ENCODE data around the gene APBA2.
A peak's percentile ranks its signal among the peaks of the same experiment; 100 is the strongest.

Gene APBA2

GRCh38 chr15:29094711-29095110, 208.9 kb downstream of the APBA2 start:
- DNase-seq = no peak

GRCh38 chr15:29095746-29096145, 210.0 kb downstream of the APBA2 start:
- DNase-seq = no peak

DNA sequence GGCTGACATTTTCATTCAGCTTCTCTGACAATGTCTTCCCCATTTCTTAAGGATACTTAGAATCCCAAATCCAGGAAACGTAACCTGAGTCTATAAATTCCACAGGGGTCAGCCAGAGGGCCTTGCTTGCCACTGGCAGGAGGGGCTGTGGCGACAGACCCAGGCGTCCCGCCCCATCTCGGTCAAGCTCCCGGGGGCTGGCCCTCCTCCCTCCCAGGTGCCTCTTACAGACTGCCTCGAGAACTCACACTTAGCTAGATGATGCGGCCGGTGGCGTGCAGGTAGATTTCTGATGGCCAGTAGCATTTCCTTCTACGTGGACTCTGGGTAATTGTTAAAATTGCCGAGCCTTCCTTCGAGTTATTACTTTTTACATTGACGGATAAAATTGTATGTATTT, 211.4 kb downstream of the APBA2 start:
- no peak for DNase-seq

GRCh38 chr15:29097971-29098370, 212.2 kb downstream of the APBA2 start:
- DNase-seq = no peak

GRCh38 chr15:29098652-29099051, 212.9 kb downstream of the APBA2 start:
- no peak for DNase-seq

DNA sequence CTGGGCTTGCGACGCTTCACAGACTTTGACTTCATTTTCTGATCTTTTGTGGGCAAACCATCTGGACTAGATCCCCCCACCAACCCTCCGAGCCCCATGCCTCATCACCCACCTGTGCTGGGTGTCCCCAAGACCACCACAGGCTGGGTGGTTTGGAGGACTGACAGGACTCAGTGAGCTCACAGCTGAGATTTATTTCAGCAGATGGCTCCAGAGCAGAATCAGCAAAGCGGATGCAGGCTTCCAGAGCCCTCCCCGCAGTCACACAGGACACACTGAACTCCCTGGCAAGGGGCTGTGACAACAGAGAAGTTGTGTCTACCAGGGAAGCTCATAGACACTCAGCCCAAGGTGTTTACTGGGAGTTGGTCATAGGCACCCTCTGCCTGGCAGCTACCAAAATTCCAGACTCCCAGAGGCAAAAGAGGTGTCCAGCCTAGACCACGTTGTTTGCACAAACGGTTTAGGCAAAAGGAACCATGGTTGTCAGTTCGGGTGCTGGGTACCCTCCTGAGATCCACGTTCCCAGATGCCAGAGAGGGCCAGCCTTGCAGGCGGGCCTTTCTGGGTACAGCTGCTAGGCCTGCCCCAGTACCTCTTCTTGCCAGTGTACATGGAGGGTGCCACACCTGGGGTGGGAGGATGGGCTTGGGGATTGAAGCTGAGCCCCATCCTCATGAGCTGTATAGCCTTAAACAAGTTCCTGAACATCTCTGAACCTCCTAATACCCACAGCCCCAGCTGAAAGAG, 213.5 kb downstream of the APBA2 start:
- DNase-seq = no peak

DNA sequence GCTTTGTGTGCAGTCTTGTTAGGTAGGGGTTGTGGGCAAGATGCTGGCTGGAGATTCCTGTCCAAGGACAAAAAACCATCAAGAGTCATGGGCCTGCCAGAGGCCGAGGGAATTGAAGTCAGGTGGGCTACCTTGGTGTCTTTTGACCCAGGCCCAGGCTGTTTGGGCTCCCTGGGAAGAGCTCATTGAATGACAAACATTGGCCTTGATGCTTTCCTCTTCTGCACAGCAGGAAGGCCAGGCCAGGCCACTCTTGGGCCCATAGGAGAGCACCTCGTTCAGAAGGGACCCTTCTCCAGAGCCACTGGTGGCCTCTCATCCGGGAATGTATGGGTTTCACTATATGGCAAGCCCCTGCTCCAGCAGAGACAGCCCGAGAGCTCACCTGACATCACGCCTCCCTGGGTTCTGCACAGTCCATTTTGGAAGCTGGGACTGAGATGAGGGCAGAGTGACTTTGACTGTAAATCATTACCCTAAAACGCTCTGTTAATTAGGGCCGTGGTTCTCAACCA, 214.8 kb downstream of the APBA2 start:
- no peak for DNase-seq

DNA sequence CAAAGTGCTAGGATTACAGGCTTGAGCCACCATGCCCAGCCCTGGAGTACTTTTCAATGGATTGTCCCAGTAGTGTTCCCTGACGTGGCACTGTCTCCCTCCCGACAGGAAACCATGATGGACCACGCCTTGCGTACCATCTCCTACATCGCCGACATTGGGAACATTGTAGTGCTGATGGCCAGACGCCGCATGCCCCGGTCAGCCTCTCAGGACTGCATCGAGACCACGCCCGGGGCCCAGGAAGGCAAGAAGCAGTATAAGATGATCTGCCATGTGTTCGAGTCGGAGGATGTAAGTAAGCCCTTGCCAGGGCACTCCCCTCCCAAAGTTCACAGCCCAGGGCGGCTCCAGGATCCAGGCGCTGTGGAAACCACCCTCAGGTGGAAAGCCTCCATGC, 215.7 kb downstream of the APBA2 start:
- DNase-seq = no peak

GRCh38 chr15:29102173-29102794, 216.5 kb downstream of the APBA2 start:
- peak; percentile 58 for DNase-seq

DNA sequence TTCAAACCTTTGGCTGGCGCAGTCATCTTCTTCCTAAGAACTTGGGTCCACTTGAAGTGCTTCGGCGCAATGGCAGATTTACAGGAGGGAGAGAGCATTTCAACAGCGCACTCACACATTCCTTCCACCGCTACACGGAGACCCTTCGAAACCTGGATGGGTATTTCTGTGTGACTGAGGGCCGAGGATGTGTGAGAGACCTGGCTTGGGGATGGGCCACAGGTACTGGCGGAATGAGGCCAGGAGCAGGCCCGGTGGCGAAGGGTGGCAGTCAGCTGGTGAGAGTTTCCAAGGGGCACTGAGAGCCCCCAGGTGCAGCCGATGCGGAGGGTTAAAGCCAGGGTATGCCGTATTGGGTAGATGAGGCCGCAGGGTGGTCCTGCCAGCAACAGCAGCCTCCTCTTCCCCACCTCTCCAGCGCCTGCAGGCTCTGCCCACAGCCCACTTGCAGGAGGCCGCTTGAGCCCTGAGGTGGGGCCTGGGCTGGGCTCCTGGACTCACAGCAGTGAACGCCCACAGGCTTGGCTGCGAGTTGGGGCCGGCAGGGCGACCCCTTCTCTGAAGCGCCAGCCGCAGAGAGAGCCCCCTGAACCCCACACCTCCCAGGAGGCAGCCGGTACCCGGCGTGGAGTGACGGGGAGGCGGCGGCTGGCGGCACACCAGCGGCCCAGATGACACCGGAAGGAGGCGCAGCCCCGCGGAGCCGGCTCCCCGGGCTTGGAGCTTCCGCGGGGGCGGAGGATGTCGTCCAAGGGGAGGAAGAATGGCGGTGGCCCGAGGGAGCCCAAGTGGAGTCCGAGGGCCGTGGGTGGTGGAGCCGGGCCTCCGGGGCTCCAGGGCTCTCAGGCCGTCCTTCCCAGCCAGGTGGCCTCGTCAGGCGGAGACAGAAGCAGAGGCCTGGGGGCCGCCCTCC, 217.4 kb downstream of the APBA2 start:
- no peak for DNase-seq

- peak; percentile 62 for DNase-seq
Measured at GRCh38 chr15:29103824-29104565, 218.2 kb downstream of the APBA2 start.

GRCh38 chr15:29104566-29104880, 218.7 kb downstream of the APBA2 start:
- no peak for DNase-seq

- no peak for DNase-seq
Measured at GRCh38 chr15:29105151-29105854, 219.5 kb downstream of the APBA2 start.

- DNase-seq = no peak
Measured at GRCh38 chr15:29106116-29106515, 220.3 kb downstream of the APBA2 start.

- DNase-seq = no peak
Measured at GRCh38 chr15:29106551-29107290, 220.9 kb downstream of the APBA2 start.

DNA sequence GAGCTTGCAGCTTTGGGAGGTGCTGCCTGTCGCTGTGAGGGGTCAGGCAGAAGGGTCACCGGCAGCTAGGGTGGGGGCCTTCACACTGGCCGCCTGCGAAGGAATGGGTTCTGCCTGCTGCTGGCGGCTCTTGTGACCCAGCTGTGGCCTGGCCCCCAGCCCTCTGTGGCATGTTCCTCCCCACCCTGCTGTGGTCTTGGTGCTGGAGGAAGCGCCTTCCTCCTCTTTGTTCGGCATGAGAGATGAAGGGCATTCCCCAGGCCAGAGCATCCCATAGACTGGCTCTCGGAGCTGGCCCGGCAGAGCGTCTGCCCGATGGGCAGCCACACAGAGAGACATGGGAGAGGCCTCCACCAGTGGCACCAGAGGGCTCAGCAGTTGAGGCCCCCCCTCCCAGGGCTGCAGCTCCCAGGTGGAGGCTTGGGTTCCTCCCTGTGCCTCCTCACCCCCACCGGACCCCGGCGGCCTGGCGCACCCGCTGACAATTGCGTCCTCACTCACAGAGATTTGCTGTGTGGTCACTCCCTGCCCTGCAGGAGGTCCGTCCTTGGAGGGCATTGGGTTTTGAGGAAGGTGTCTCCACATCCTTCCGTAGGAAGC, 221.6 kb downstream of the APBA2 start:
- DNase-seq = no peak

DNA sequence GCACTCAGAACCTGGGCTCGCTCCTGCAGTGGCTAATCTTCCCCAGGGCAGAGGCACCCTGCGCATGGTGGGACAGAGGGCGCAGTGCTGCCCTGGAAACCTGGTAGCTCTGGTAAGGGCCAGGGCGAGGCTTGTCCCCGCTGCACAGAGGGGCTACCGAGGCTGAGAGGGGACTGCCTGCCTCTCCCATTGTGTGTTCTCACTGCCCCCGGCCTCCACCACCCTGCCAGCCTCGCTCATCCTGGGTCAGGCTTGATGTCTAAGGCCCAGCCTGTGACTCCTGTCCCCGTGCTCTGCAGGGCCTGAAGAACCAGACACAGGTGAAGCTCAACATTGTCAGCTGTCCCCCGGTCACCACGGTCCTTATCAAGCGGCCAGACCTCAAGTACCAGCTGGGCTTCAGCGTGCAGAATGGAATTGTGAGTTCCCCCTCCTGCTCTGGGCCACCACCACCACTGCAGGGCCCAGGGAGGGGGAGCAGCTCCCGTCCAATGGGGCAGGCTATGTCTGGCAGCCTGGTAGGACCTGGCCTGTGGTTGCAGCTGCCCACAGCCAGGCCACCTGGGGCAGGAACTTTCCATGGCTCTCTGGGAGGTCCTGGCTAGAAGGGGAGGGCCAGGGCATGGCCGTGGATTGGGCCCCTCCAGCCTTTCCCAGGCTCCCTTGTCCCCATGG, 222.3 kb downstream of the APBA2 start:
- no peak for DNase-seq

GRCh38 chr15:29109762-29110161, 224.0 kb downstream of the APBA2 start:
- no peak for DNase-seq

DNA sequence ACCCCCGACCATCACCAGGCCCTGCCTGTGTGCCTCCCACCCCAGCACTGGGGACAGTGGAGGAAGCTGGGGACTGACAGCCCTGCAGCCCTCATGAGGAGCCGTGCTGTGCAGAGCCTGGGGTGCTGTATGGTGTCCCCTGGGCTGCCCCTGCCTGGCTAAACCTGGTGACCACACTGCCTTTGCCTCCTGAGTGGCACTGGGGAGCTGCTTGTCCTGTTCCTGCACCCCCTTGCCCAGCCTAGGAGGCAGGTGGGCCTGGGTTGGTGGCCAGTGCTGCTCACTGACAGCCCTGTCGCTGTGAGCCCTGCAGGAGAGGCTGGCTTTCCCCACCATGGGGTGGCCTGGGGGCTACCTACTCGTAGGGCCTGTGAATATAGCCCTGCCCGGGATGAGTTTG, 224.4 kb downstream of the APBA2 start:
- no peak for DNase-seq

DNA sequence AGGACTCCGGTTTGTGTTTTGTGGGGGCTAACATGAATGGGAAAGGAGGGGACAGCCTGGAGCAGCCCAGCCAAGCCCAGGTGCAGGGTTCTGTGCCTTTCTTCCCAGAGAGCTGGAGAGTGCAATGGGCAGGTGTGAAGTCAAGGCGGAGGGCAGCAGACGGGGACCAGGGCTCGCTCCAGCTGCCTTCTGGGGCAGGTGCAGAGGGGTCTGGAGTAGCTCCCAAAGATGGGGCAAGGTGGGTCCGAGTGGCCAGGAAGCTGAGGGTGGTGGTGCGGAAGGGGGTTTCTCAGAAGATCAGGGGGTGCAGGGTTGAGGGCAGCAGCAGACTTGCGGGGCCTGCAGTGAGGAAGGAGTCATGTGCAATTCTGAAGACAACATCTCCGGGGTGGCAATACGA, 225.0 kb downstream of the APBA2 start:
- DNase-seq = no peak
